Left colon (tissue), 2 donors: ENCODE data around the gene KRT84. TPM values are rescaled to one million over a fixed set of nuclear protein-coding genes. Genes with fewer than 3 reads are reported as not detected.

Experiments
- ATAC-seq: fragments of 200-7000 bp; cut with Tn5 transposase; one replicate; pipeline ENCODE4 v1.9.1; 2020; ENCODE audit warnings: mild to moderate bottlenecking, moderate library complexity
- DNase-seq, 2 donors: peaks; one replicate each; pipeline ENCODE4 v3.0.0-alpha.2; 2020
- intact Hi-C, 2 donors: fragments of 100-400 bp; cut with DNase I in 1 of 2; cut with micrococcal nuclease in 1 of 2; formaldehyde crosslinking; loops; one replicate each; pipeline versions ENCODE4 v1.11.2 to v1.14.0; 2022; cut with DNase I, micrococcal nuclease
- total RNA-seq, 2 donors: library from RNA; stranded (reverse); fragmentation: NEBNext Ultra II Directional; extraction: Animal tissue kit (Norgen Biotek cat#: 25700); gene quantifications; one replicate each; pipeline ENCODE4 v1.2.1, GENCODE V29; 2021
- donor health status: DM: no; HTN: no; CAD: no.
- donor health status: DM: yes; HTN: yes; CAD: no.

The KRT84 gene
- total RNA-seq, 2 donors from 2014 or later = not detected

- DNase-seq (no peak), ATAC-seq (no peak)
- intact Hi-C loops = no loop called here
These were observed 17.6 kb downstream of the KRT84 start for GRCh38 chr12:52367876-52368275.

- intact Hi-C loops = no loop called here
- DNase-seq (no peak), ATAC-seq (no peak)
These were observed 18.5 kb downstream of the KRT84 start, which contains the start of gene KRT85 for GRCh38 chr12:52366738-52367485. TSS of gene KRT85 (minus strand) at chr12:52367481. CDS start at chr12:52367405, 76 bp downstream.

- no peak for DNase-seq
- no peak for ATAC-seq
- intact Hi-C loops = no loop called here
These were observed 20.5 kb downstream of the KRT84 start for GRCh38 chr12:52364901-52365489.

GRCh38 chr12:52364061-52364460, 21.4 kb downstream of the KRT84 start:
- intact Hi-C loops = no loop called here
- ATAC-seq (no peak), DNase-seq (no peak)

GRCh38 chr12:52363111-52363679, 22.3 kb downstream of the KRT84 start:
- intact Hi-C loops = no loop called here
- DNase-seq (no peak), ATAC-seq (no peak)

GRCh38 chr12:52362118-52362726, 23.2 kb downstream of the KRT84 start:
- ATAC-seq = no peak
- intact Hi-C loops = no loop called here
- no peak for DNase-seq

GRCh38 chr12:52361553-52361952, 23.9 kb downstream of the KRT84 start:
- intact Hi-C loops = no loop called here
- DNase-seq (no peak), ATAC-seq (no peak)

GRCh38 chr12:52360663-52361271, 24.7 kb downstream of the KRT84 start:
- no peak for DNase-seq
- intact Hi-C loops = no loop called here
- no peak for ATAC-seq

- DNase-seq = no peak
- no peak for ATAC-seq
- intact Hi-C loops = no loop called here
These were observed 25.3 kb downstream of the KRT84 start for GRCh38 chr12:52360106-52360662.

GRCh38 chr12:52359621-52360061, 25.8 kb downstream of the KRT84 start:
- DNase-seq = no peak
- no peak for ATAC-seq
- intact Hi-C loops = no loop called here

- DNase-seq (no peak), ATAC-seq (no peak)
- intact Hi-C loops = no loop called here
These were observed 26.7 kb downstream of the KRT84 start for GRCh38 chr12:52358575-52359350.

GRCh38 chr12:52356762-52357580, 28.5 kb downstream of the KRT84 start:
- intact Hi-C loops = no loop called here
- ATAC-seq (no peak), DNase-seq (no peak)

- ATAC-seq (no peak), DNase-seq (no peak)
- intact Hi-C loops = no loop called here
These were observed 29.3 kb downstream of the KRT84 start for GRCh38 chr12:52356031-52356761.

- intact Hi-C loops = no loop called here
- DNase-seq (no peak), ATAC-seq (no peak)
These were observed 30.3 kb downstream of the KRT84 start for GRCh38 chr12:52355176-52355575.

- intact Hi-C loops = no loop called here
- DNase-seq (no peak), ATAC-seq (no peak)
These were observed 31.3 kb downstream of the KRT84 start for GRCh38 chr12:52354200-52354599.

GRCh38 chr12:52353766-52354165, 31.7 kb downstream of the KRT84 start:
- ATAC-seq = no peak
- intact Hi-C loops = no loop called here
- no peak for DNase-seq

GRCh38 chr12:52352951-52353350, 32.5 kb downstream of the KRT84 start:
- ATAC-seq = no peak
- intact Hi-C loops = no loop called here
- no peak for DNase-seq
